ENCODE measurements around the gene UGT2B7. TPM values are rescaled to one million over a fixed set of nuclear protein-coding genes. Genes with fewer than 3 reads are reported as not detected.

The UGT2B7 gene
- total RNA-seq, 2 experiments from 2014 or later, result not detected

GRCh38 chr4:69115851-69116213 is 19.6 kb downstream of the UGT2B7 start:
- Histone ChIP-seq H2AFZ (ENCODE audit: low read length) (no peak overlapping the region), H3K79me2 (ENCODE audit: insufficient read depth, low read depth, low read length) (no peaks in the 10 kb centered on the region), H3K9me3 (ENCODE audit: low read length) (no peaks in the 10 kb centered on the region), H3K9me2 (ENCODE audit: insufficient read depth, low read length) (no peaks in the 10 kb centered on the region), H3K4me3 (ENCODE audit: low read depth, low read length, poor library complexity, severe bottlenecking) (no peak overlapping the region), H3K4me2 (ENCODE audit: low read length) (no peak overlapping the region), H3K36me3 (ENCODE audit: insufficient read depth, low read length) (no peaks in the 10 kb centered on the region), H4K20me1 (ENCODE audit: insufficient read depth, low read length) (no peaks in the 10 kb centered on the region), H3K4me1 (ENCODE audit: insufficient read depth, low read length, poor library complexity, severe bottlenecking) (no peaks in the 10 kb centered on the region), H3K27ac (ENCODE audit: low read depth, low read length, poor library complexity, severe bottlenecking) (no peak overlapping the region)
- no peak for TF ChIP-seq EZH2phosphoT487 (IDR thresholded peaks at IDR 0.05; ENCODE audit: borderline replicate concordance, low read depth, low read length)
- TF ChIP-seq CTCF (conservative IDR thresholded peaks at IDR 0.05; ENCODE audit: low read length), result no peak
- no peak for DNase-seq (ENCODE audit: low spot score)
- POLR2A ChIA-PET, result no interaction called here
- no TSS peak for BruUV-seq (replicated peaks)
- CTCF ChIA-PET (ENCODE audit: unreplicated experiment), result no interaction called here
- intact Hi-C loops (cut with micrococcal nuclease; ENCODE audit: unreplicated experiment), result no loop called here

- no peak for TF ChIP-seq EZH2phosphoT487 (IDR thresholded peaks at IDR 0.05; ENCODE audit: borderline replicate concordance, low read depth, low read length)
- no peak for TF ChIP-seq CTCF (conservative IDR thresholded peaks at IDR 0.05; ENCODE audit: low read length)
- Histone ChIP-seq H2AFZ (ENCODE audit: low read length) (no peak overlapping the region), H3K79me2 (ENCODE audit: insufficient read depth, low read depth, low read length) (no peaks in the 10 kb centered on the region), H3K4me2 (ENCODE audit: low read length) (no peak overlapping the region), H4K20me1 (ENCODE audit: insufficient read depth, low read length) (no peaks in the 10 kb centered on the region), H3K9me2 (ENCODE audit: insufficient read depth, low read length) (no peaks in the 10 kb centered on the region), H3K9me3 (ENCODE audit: low read length) (no peaks in the 10 kb centered on the region), H3K4me1 (ENCODE audit: insufficient read depth, low read length, poor library complexity, severe bottlenecking) (no peaks in the 10 kb centered on the region), H3K4me3 (ENCODE audit: low read depth, low read length, poor library complexity, severe bottlenecking) (no peak overlapping the region), H3K36me3 (ENCODE audit: insufficient read depth, low read length) (no peaks in the 10 kb centered on the region), H3K27ac (ENCODE audit: low read depth, low read length, poor library complexity, severe bottlenecking) (no peak overlapping the region)
- POLR2A ChIA-PET, result interaction anchor here (0.6 to 1.0 kb wide), 2 partner anchors 222 to 364 kb away, joined by 3 to 10 read pairs; no protein-coding TSS in a partner anchor
- DNase-seq (ENCODE audit: low spot score), result no peak
- CTCF ChIA-PET (ENCODE audit: unreplicated experiment), result no interaction called here
- intact Hi-C loops (cut with micrococcal nuclease; ENCODE audit: unreplicated experiment), result no loop called here
- no TSS peak for BruUV-seq (replicated peaks)
These were observed 20.5 kb downstream of the UGT2B7 start for GRCh38 chr4:69116645-69117321.

GRCh38 chr4:69120870-69121269 is 24.6 kb downstream of the UGT2B7 start:
- H3K4me3 ChIP-seq (ENCODE audit: low read depth, low read length, poor library complexity, severe bottlenecking), result no peak overlapping the region
- H3K36me3 ChIP-seq (ENCODE audit: insufficient read depth, low read length), result no peaks in the 10 kb centered on the region
- H3K79me2 ChIP-seq (ENCODE audit: insufficient read depth, low read depth, low read length), result no peaks in the 10 kb centered on the region
- POLR2A ChIA-PET, result no interaction called here
- H3K27ac ChIP-seq (ENCODE audit: low read depth, low read length, poor library complexity, severe bottlenecking), result no peak overlapping the region
- CTCF ChIA-PET (ENCODE audit: unreplicated experiment), result no interaction called here
- DNase-seq (ENCODE audit: low spot score), result no peak
- H2AFZ ChIP-seq (ENCODE audit: low read length), result no peak overlapping the region
- no peaks in the 10 kb centered on the region for H4K20me1 ChIP-seq (ENCODE audit: insufficient read depth, low read length)
- TF ChIP-seq EZH2phosphoT487 (IDR thresholded peaks at IDR 0.05; ENCODE audit: borderline replicate concordance, low read depth, low read length) (no peak), CTCF (conservative IDR thresholded peaks at IDR 0.05; ENCODE audit: low read length) (no peak)
- no peaks in the 10 kb centered on the region for H3K4me1 ChIP-seq (ENCODE audit: insufficient read depth, low read length, poor library complexity, severe bottlenecking)
- H3K4me2 ChIP-seq (ENCODE audit: low read length), result no peak overlapping the region
- no peaks in the 10 kb centered on the region for H3K9me2 ChIP-seq (ENCODE audit: insufficient read depth, low read length)
- no peaks in the 10 kb centered on the region for H3K9me3 ChIP-seq (ENCODE audit: low read length)
- BruUV-seq (replicated peaks), result no TSS peak
- intact Hi-C loops (cut with micrococcal nuclease; ENCODE audit: unreplicated experiment), result no loop called here

Data from OCI-LY7 (cell line).